ENCODE results near the gene TTBK1. TPM values are rescaled to one million over a fixed set of nuclear protein-coding genes. Genes with fewer than 3 reads are reported as not detected.

The TTBK1 gene
- total and polyA plus RNA-seq, 10 of the 15 experiments (the other 5 are each of a cell fraction or from before 2014, with no cell fraction given) = 0.05 to 0.27 TPM; not detected in 8

DNA sequence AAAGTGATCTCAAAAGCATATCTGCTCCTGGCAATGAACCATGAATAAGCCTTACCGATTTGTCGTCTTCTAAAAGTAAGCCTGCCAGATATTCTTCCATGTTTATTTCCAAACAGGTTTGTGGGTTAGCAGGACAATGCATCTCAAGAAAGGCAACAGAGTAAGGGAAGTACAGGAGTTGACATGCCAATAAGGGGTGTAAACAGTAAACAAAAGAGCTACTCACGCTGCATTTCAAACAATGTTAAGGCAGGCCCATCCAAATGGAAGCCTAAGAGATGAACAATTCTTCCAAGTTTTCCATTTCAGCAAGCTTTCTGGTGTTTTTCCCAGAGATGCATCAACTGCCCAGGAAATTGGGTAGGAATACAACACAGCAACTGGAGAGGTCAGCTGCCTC, 93.1 kb downstream of the TTBK1 start:
- no peak for DNase-seq (ENCODE audit: low read depth, low spot score)
- SMC1A ChIA-PET (ENCODE audit: uncharacterized antibody, unreplicated experiment) = interaction anchor here (1.0 to 10.9 kb wide), 13 partner anchors 8 to 172 kb away, joined by 3 to 238 read pairs (median 10); partner anchors contain the start of genes CRIP3 and ZNF318
- Histone ChIP-seq H2AFZ (ENCODE audit: control insufficient read depth, low read depth, low read length) (no peak overlapping the region), H3K4me2 (ENCODE audit: control insufficient read depth, insufficient read depth) (no peak overlapping the region), H3K9ac (ENCODE audit: control insufficient read depth, insufficient read depth, low read length) (no peak overlapping the region), H3K4me3 (no peak overlapping the region), H3K4me1 (ENCODE audit: control insufficient read depth, insufficient read depth, low read length) (peaks cover 31% of the 10 kb centered on the region), H3K79me2 (ENCODE audit: control insufficient read depth, insufficient read depth, low read length) (peaks cover 3% of the 10 kb centered on the region), H3K36me3 (ENCODE audit: control insufficient read depth in 2 of 2, insufficient read depth in 2 of 2, low read length in 1 of 2) (peaks cover 4 to 40% of the 10 kb centered on the region in 2 experiments), H3K27ac (ENCODE audit: control insufficient read depth, insufficient read depth) (no peak overlapping the region; the same call in 1 of the 2 replicates), H3K27me3 (replicated peaks in 1 of 2; ENCODE audit: control insufficient read depth in 2 of 2, insufficient read depth in 2 of 2, low read length in 1 of 2) (no peaks in the 10 kb centered on the region), H4K20me1 (ENCODE audit: control insufficient read depth, insufficient read depth) (peaks cover 2% of the 10 kb centered on the region; the same call in 1 of the 2 replicates), H3K9me3 (replicated peaks; ENCODE audit: control insufficient read depth, insufficient read depth, low read length) (no peaks in the 10 kb centered on the region)
- CTCF ChIA-PET = interaction anchor here (1.0 to 7.9 kb wide), 11 partner anchors 12 to 1232 kb away, joined by 3 to 83 read pairs (median 15); partner anchors contain the start of genes CRIP3 and ZNF318
- RAD21 ChIA-PET (ENCODE audit: unreplicated experiment) = interaction anchor here (0.7 to 5.7 kb wide), 5 partner anchors 19 to 169 kb away, joined by 3 to 68 read pairs (median 4); partner anchors contain the start of gene CRIP3
- POLR2A ChIA-PET = interaction anchor here (1.0 to 4.8 kb wide), 7 partner anchors 15 to 407 kb away, joined by 3 to 53 read pairs (median 16); partner anchors contain the start of genes CNPY3, CRIP3 and ZNF318
- no peak for FAIRE-seq
- TF ChIP-seq MYB (IDR thresholded peaks at IDR 0.05; ENCODE audit: borderline replicate concordance, low read depth, low read length) (no peak), ASH2L (IDR thresholded peaks at IDR 0.05; ENCODE audit: borderline replicate concordance, low read depth) (no peak), TARDBP (IDR thresholded peaks at IDR 0.05; ENCODE audit: borderline replicate concordance) (no peak), CBX3 (IDR thresholded peaks at IDR 0.05; ENCODE audit: borderline replicate concordance, low read depth) (no peak)
- in situ Hi-C loops (cut with MboI) (no loop called here), intact Hi-C loops (cut with micrococcal nuclease; ENCODE audit: unreplicated experiment) (no loop called here)
- ATAC-seq = no peak
- BruUV-seq (replicated peaks) = no TSS peak
- 99% methylated on average over 3 of the region's 3 CpGs for WGBS (ENCODE audit: insufficient coverage, insufficient replicate concordance, low lambda C conversion rate, missing lambda C conversion rate)

Small RNA genes lying within 50 kb of the gene (small RNA-seq; reads per million reads assigned to genes)
- not detected for gene RPL12P47

Other genes with a start within 250 kb of the TTBK1 start
Only the 7 nearest of the 16 such genes appear.
- 3.3 and 4.1 TPM in 2 replicates for gene PTK7, start 167.2 kb upstream of the TTBK1 start, total RNA-seq (2014; rRNA removed)
- gene PTK7, start 167.2 kb upstream of the TTBK1 start, total RNA-seq (2014; rRNA removed; fragmentation: Illumina TruSeq; extraction: Trizol) = 2.1 and 2.7 TPM in 2 replicates
- 6.2 TPM in 2 replicates for gene PTK7, start 167.2 kb upstream of the TTBK1 start, total RNA-seq (2021)
- 10.7 and 14.4 TPM in 2 replicates for gene PTK7, start 167.2 kb upstream of the TTBK1 start, polyA plus RNA-seq (2011; rRNA removed)
- 2.4 TPM in 2 replicates for gene PTK7, start 167.2 kb upstream of the TTBK1 start, polyA plus RNA-seq (2014; fragmentation: Illumina TruSeq; extraction: Trizol)
- under 1 TPM in 1 of 2 experiments, not detected in 1; 0.18 TPM for gene PTK7, start 167.2 kb upstream of the TTBK1 start, polyA plus RNA-seq (2014; fragmentation: Nextera tagmentation; extraction: Ambion mirVana)
- 5.4 and 6.4 TPM in 2 replicates for gene PTK7, start 167.2 kb upstream of the TTBK1 start, polyA plus RNA-seq (2014; rRNA removed)
- gene PTK7, start 167.2 kb upstream of the TTBK1 start, polyA plus RNA-seq (2016; fragmentation: Nextera tagmentation; extraction: Ambion mirVana) = 1 to 10 TPM; 3.2 to 5.0 TPM
- 30.5 and 37.3 TPM in 2 replicates for gene SRF, start 72.2 kb upstream of the TTBK1 start, total RNA-seq (2014; rRNA removed)
- gene SRF, start 72.2 kb upstream of the TTBK1 start, total RNA-seq (2014; rRNA removed; fragmentation: Illumina TruSeq; extraction: Trizol) = 19.8 and 22.9 TPM in 2 replicates
- 53.4 and 56.3 TPM in 2 replicates for gene SRF, start 72.2 kb upstream of the TTBK1 start, total RNA-seq (2021)
- gene SRF, start 72.2 kb upstream of the TTBK1 start, polyA plus RNA-seq (2011; rRNA removed) = 21.9 and 41.4 TPM in 2 replicates
- 26.8 and 33.5 TPM in 2 replicates for gene SRF, start 72.2 kb upstream of the TTBK1 start, polyA plus RNA-seq (2014; fragmentation: Illumina TruSeq; extraction: Trizol)
- 1 to 10 TPM; 4.1 to 8.3 TPM for gene SRF, start 72.2 kb upstream of the TTBK1 start, polyA plus RNA-seq (2014; fragmentation: Nextera tagmentation; extraction: Ambion mirVana)
- 48.1 and 54.3 TPM in 2 replicates for gene SRF, start 72.2 kb upstream of the TTBK1 start, polyA plus RNA-seq (2014; rRNA removed)
- 1 to 10 TPM; 2.3 to 4.4 TPM for gene SRF, start 72.2 kb upstream of the TTBK1 start, polyA plus RNA-seq (2016; fragmentation: Nextera tagmentation; extraction: Ambion mirVana)
- gene CUL9, start 61.3 kb upstream of the TTBK1 start, total RNA-seq (2014; rRNA removed) = 22.1 and 27.2 TPM in 2 replicates
- gene CUL9, start 61.3 kb upstream of the TTBK1 start, total RNA-seq (2014; rRNA removed; fragmentation: Illumina TruSeq; extraction: Trizol) = 14.2 and 16.4 TPM in 2 replicates
- 36.0 and 42.7 TPM in 2 replicates for gene CUL9, start 61.3 kb upstream of the TTBK1 start, total RNA-seq (2021)
- 11.0 and 16.2 TPM in 2 replicates for gene CUL9, start 61.3 kb upstream of the TTBK1 start, polyA plus RNA-seq (2011; rRNA removed)
- 12.7 and 16.5 TPM in 2 replicates for gene CUL9, start 61.3 kb upstream of the TTBK1 start, polyA plus RNA-seq (2014; fragmentation: Illumina TruSeq; extraction: Trizol)
- gene CUL9, start 61.3 kb upstream of the TTBK1 start, polyA plus RNA-seq (2014; fragmentation: Nextera tagmentation; extraction: Ambion mirVana) = 1 to 10 TPM; 1.2 to 3.9 TPM
- 46.7 and 48.3 TPM in 2 replicates for gene CUL9, start 61.3 kb upstream of the TTBK1 start, polyA plus RNA-seq (2014; rRNA removed)
- 10 to 100 TPM; 17.8 to 19.7 TPM for gene CUL9, start 61.3 kb upstream of the TTBK1 start, polyA plus RNA-seq (2016; fragmentation: Nextera tagmentation; extraction: Ambion mirVana)
- 125 and 131 TPM in 2 replicates for gene DNPH1, start 14.0 kb upstream of the TTBK1 start, total RNA-seq (2014; rRNA removed)
- gene DNPH1, start 14.0 kb upstream of the TTBK1 start, total RNA-seq (2014; rRNA removed; fragmentation: Illumina TruSeq; extraction: Trizol) = 29.0 and 35.0 TPM in 2 replicates
- gene DNPH1, start 14.0 kb upstream of the TTBK1 start, total RNA-seq (2021) = 73.2 and 76.6 TPM in 2 replicates
- gene DNPH1, start 14.0 kb upstream of the TTBK1 start, polyA plus RNA-seq (2011; rRNA removed) = 42.9 and 62.2 TPM in 2 replicates
- 6.1 and 16.9 TPM in 2 replicates for gene DNPH1, start 14.0 kb upstream of the TTBK1 start, polyA plus RNA-seq (2014; fragmentation: Illumina TruSeq; extraction: Trizol)
- gene DNPH1, start 14.0 kb upstream of the TTBK1 start, polyA plus RNA-seq (2014; fragmentation: Nextera tagmentation; extraction: Ambion mirVana) = 10 to 100 TPM in 1 of 2 experiments, 1 to 10 TPM in 1; 7.0 to 16.5 TPM
- 136 and 169 TPM in 2 replicates for gene DNPH1, start 14.0 kb upstream of the TTBK1 start, polyA plus RNA-seq (2014; rRNA removed)
- 100 to 1,000 TPM; 105 to 117 TPM for gene DNPH1, start 14.0 kb upstream of the TTBK1 start, polyA plus RNA-seq (2016; fragmentation: Nextera tagmentation; extraction: Ambion mirVana)
- gene SLC22A7, start 54.8 kb downstream of the TTBK1 start, total RNA-seq (2014; rRNA removed) = not detected in 2 replicates
- not detected in 2 replicates for gene SLC22A7, start 54.8 kb downstream of the TTBK1 start, total RNA-seq (2014; rRNA removed; fragmentation: Illumina TruSeq; extraction: Trizol)
- gene SLC22A7, start 54.8 kb downstream of the TTBK1 start, total RNA-seq (2021) = 0.31 TPM in 1 of 2 replicates, not detected in the other
- not detected in 2 replicates for gene SLC22A7, start 54.8 kb downstream of the TTBK1 start, polyA plus RNA-seq (2011; rRNA removed)
- gene SLC22A7, start 54.8 kb downstream of the TTBK1 start, polyA plus RNA-seq (2014; fragmentation: Illumina TruSeq; extraction: Trizol) = not detected in 2 replicates
- not detected for gene SLC22A7, start 54.8 kb downstream of the TTBK1 start, polyA plus RNA-seq (2014; fragmentation: Nextera tagmentation; extraction: Ambion mirVana)
- gene SLC22A7, start 54.8 kb downstream of the TTBK1 start, polyA plus RNA-seq (2014; rRNA removed) = not detected in 2 replicates
- under 1 TPM in 1 of 2 experiments, not detected in 1; 0.08 TPM for gene SLC22A7, start 54.8 kb downstream of the TTBK1 start, polyA plus RNA-seq (2016; fragmentation: Nextera tagmentation; extraction: Ambion mirVana)
- 1.6 and 2.5 TPM in 2 replicates for gene CRIP3, start 65.3 kb downstream of the TTBK1 start, total RNA-seq (2014; rRNA removed)
- 1.7 and 1.8 TPM in 2 replicates for gene CRIP3, start 65.3 kb downstream of the TTBK1 start, total RNA-seq (2014; rRNA removed; fragmentation: Illumina TruSeq; extraction: Trizol)
- 1.6 and 2.2 TPM in 2 replicates for gene CRIP3, start 65.3 kb downstream of the TTBK1 start, total RNA-seq (2021)
- 6.4 and 9.2 TPM in 2 replicates for gene CRIP3, start 65.3 kb downstream of the TTBK1 start, polyA plus RNA-seq (2011; rRNA removed)
- gene CRIP3, start 65.3 kb downstream of the TTBK1 start, polyA plus RNA-seq (2014; fragmentation: Illumina TruSeq; extraction: Trizol) = 1.8 and 2.8 TPM in 2 replicates
- 1 to 10 TPM; 1.7 to 2.3 TPM for gene CRIP3, start 65.3 kb downstream of the TTBK1 start, polyA plus RNA-seq (2014; fragmentation: Nextera tagmentation; extraction: Ambion mirVana)
- 2.6 and 3.8 TPM in 2 replicates for gene CRIP3, start 65.3 kb downstream of the TTBK1 start, polyA plus RNA-seq (2014; rRNA removed)
- 1 to 10 TPM; 1.5 to 1.8 TPM for gene CRIP3, start 65.3 kb downstream of the TTBK1 start, polyA plus RNA-seq (2016; fragmentation: Nextera tagmentation; extraction: Ambion mirVana)
- gene ZNF318, start 126.2 kb downstream of the TTBK1 start, total RNA-seq (2014; rRNA removed) = 15.1 and 16.1 TPM in 2 replicates
- 12.3 and 13.0 TPM in 2 replicates for gene ZNF318, start 126.2 kb downstream of the TTBK1 start, total RNA-seq (2014; rRNA removed; fragmentation: Illumina TruSeq; extraction: Trizol)
- gene ZNF318, start 126.2 kb downstream of the TTBK1 start, total RNA-seq (2021) = 27.9 and 29.3 TPM in 2 replicates
- gene ZNF318, start 126.2 kb downstream of the TTBK1 start, polyA plus RNA-seq (2011; rRNA removed) = 79.8 and 83.9 TPM in 2 replicates
- 23.8 and 28.7 TPM in 2 replicates for gene ZNF318, start 126.2 kb downstream of the TTBK1 start, polyA plus RNA-seq (2014; fragmentation: Illumina TruSeq; extraction: Trizol)
- gene ZNF318, start 126.2 kb downstream of the TTBK1 start, polyA plus RNA-seq (2014; fragmentation: Nextera tagmentation; extraction: Ambion mirVana) = 1 to 10 TPM; 4.8 to 6.3 TPM
- 16.1 and 16.6 TPM in 2 replicates for gene ZNF318, start 126.2 kb downstream of the TTBK1 start, polyA plus RNA-seq (2014; rRNA removed)
- 10 to 100 TPM in 1 of 2 experiments, 1 to 10 TPM in 1; 3.4 to 11.1 TPM for gene ZNF318, start 126.2 kb downstream of the TTBK1 start, polyA plus RNA-seq (2016; fragmentation: Nextera tagmentation; extraction: Ambion mirVana)

Measured in GM12878 (cell line).